ELR (cell line): Measurements from ENCODE around the gene C16orf74.

ENCODE experiments used
- DNase-seq: peaks from one replicate; pipeline ENCODE4 v3.0.0-alpha.2; 2015; ENCODE audit warnings: low read depth

C16orf74 gene

DNA sequence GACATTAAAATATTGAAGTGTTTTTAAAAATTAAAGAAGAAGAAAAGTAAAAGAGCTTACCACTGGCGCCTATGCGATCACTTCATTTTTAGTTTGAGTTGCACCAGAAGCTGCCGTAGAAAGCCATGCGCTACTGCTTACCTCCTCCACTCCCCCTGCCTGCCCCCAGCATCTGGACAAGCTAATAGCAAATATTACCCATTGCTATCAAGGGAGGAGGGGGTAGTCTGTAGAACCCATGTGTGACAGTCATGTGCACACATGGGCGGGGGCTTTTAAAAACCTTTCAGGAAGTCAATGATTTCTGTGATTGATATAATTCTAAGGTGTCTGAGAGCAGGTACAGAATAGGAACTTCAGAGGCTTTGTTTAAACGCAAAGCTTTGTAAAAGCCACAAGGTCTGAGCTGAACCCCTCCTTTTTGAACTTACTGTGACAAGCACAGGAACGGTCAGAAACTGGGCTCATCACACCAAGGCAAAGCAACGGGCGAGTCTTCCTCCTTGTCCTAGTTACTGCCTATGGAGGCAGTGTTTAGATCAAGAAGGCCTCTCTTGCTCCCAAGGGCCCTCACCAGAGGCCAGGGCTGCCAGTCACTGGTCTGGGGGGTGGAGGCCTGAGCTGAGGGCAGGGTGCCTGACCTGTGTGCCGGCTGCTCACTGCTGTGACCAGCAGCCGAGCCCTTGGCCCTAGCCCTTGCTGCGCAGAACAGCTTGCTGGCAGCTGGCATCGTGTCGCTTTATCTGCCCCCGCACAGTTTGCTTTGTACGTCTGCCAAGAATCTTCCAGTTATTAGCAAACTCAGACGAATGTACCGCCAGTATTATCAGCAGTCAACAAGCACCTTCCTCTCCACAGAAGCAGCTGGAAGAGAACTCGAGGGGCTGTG, 77.1 kb downstream of the C16orf74 start:
- no peak for DNase-seq

DNA sequence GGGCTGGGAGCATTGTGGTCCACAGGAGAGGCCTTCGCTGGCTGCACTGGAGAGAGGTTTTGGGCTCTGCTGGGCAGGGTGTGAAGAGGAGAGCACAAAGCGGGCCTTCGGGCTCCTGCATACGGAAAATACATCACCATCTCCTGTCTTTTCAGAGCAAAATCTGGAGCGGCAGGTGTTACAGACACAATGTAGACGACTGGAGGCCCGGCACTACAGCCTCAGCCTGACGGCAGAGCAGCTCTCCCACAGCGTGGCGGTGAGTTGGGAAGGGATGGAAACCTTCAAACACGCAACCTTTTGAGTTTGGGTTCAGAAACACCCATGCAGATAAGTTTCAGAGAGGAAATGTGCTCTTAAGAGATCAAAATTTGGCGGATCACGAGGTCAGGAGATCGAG, 80.1 kb downstream of the C16orf74 start:
- no peak for DNase-seq

DNA sequence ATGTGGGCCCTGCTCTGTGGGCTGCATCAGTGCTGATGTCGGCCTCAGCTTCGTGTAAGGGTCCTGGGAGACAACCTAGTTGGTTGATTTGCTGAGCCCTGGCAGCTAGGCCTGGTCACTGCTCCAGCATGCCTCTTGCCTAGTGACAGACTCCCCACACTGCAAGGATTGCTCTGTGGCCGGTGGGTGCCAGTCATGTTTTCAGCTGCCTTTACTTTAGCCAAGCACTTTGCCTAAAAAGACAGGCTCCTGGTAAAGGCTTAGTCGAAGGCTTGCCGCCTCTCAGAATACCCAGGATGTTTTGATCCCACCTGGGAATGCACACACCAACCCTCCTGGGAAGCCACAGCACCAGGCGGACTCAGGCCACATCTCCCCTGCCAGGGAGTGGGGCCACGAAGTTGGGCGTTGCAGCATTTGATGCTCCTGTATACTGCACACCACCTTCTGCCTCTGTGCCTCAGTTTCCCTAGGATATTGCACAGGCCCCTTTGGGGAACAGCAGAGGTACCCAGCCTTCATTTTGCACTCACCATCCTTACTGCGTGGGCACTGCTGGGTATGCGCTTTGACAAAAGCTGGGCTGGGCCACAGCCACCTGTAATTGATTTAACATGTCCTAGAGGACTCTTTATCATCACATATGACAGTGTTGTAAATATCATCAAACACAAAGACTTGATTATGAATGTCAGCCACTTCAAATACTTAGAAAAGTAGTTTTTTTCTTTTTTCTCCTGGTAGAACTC, 82.0 kb downstream of the C16orf74 start:
- no peak for DNase-seq

DNA sequence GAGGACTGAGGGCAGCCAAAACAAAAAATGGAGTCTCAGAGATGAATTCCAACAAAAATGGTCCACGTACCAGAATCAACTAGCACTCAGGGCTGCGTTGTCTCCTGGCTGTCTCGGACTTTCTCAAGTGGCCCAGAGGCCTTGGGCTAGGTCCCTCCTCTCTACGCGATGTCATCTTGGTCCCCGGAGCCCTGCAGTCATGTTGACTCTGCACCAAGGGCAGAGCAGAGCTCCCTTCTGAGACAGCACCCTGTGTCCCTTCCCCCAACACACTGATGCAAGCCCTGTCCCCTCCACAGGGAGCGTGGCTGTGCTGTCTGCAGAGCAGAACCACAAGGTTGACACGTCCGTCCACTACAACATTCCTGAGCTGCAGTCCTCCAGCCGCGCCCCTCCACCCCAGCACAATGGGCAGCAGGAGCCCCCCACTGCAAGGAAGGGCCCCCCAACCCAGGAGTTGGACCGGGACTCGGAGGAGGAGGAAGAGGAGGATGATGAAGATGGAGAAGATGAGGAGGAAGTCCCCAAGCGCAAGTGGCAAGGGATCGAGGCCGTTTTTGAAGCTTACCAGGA, 83.0 kb downstream of the C16orf74 start:
- DNase-seq = no peak

DNA sequence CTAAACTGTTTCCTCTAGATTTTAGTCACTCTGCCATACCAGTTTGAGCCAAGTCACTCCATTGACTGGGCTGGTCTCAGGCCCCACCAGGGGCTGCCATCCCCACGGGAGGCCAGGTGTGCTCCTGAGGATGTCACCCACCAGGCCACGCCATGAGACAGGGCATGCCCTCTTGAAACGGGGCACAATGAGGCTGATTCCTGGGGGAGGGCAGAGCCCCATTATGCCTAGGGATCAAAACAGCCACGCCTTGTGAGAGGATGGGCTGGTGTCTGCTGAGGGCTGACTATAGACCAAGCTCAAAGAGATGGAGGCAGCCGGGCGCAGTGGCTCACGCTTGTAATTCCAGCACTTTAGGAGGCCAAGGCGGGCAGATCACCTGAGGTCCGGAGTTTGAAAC, 83.6 kb downstream of the C16orf74 start:
- DNase-seq = no peak

DNA sequence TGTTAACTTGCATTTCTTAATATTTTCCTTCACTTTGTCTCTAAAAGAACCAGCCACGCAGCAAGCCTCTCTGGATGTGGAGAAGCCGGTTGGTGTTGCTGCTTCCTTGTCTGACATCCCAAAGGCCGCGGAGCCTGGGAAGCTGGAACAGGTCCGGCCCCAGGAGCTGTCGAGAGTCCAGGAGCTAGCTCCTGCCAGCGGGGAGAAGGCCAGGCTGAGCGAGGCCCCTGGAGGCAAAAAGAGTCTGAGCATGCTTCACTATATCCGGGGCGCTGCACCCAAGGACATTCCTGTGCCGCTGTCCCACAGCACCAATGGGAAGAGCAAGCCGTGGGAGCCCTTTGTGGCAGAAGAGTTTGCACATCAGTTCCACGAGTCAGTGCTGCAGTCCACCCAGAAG, 85.0 kb downstream of the C16orf74 start:
- DNase-seq = no peak

DNA sequence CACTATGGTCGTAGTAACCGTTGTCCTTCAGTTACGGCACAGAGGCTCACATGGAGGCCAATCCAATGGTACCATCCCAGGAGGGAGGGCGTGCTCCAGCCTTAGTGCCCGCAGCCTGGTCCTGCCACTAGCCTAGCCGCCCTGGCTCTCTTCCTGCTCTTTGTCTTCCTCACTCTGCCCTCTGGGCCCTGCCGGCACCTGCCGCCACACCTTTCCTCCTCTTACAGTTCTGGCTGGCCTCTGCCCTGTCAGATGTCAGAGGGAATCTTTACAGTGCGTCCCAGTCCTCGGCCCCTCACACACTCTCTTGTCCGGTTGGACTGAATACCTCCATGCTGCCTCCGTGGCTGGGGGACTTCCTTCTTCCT, 85.5 kb downstream of the C16orf74 start:
- no peak for DNase-seq

DNA sequence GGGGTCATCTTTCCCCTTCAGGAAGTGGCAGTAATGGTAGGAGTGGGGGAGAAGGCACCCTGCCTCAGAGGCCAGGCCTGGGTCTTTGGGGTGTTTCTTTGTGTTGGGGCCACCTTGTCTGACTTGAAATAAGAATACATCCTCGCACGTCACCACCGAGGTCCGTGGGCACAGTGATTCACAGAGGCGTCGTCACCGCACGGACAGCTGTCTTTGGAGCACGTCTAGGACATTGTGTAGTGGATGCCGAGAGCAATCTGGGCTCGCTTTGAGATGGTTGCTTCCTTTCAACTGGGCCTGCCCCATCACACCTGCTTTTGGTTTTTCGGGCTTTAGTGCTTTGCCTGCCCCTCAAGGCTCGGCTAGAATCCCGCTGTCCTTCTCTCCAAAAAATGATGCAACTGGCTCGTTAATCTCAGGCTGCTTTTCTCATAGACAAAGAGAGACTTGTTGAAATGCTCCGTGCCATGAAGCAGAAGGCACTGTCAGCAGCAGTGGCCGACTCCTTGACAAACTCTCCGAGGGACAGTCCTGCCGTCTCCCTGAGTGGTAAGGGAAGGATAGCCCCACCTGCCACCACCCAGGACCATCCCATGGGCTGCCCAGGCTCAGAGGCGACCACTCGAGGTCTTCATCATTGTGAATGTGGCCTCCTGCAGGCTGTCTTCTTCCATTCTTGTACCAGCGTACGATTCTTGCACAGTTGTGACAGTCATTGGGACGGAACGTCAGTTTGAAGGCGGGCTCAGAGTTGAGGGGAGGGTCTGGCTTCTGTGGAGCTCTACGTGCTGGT, 86.1 kb downstream of the C16orf74 start:
- no peak for DNase-seq

DNA sequence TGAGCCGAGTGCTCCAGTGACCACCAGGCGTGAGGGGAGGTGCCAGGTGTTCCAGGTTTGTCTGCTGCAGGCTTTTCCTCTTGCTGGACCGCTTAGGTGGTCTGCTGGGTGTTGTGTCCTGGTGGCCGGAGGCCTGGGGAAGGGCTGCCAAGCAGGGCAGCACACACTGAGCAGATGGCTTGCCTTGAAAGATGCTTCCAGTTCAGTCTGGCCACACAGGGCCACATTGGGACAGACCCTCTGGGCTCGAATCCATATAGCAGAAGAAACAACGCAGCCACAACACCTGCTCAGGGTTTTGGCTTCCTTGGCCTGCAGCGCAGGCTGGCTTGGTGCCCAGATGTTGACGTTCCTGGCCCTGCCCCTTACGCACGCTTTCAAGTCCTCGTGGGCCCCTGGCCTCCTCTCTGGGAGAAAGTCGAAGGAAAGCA, 87.0 kb downstream of the C16orf74 start:
- DNase-seq = no peak

DNA sequence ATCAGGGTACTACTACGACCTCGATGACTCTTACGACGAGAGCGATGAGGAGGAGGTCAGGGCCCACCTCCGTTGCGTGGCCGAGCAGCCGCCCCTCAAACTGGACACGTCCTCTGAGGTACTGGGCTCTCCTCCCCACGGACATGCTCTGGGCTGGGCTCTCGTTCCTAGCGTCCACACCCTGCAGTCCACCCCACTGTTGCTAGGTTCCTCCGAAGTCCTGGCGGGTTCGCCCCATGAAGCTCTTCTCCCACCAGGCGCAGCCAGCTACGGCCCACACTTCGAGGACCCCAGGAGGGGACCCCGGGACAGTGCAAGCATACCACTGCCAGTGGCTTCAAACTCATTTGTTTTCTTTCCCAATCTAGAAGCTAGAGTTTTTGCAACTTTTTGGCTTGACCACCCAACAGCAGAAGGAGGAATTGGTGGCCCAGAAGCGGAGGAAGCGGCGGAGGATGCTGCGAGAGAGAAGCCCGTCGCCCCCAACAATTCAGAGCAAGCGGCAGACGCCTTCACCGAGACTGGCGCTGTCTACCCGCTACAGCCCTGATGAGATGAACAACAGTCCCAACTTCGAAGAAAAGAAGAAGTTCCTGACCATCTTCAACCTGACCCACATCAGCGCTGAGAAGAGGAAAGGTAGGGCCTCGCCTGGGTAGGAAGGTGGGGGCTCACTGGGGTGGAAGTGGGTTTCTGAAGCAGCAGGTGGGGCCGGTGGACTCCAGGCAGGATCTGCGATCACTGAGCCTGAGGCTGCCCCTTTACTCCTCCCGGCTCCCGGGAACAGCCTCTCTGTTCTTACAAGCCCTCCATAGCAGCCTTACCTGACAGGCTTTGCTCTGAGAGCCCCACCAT, 87.7 kb downstream of the C16orf74 start:
- no peak for DNase-seq

DNA sequence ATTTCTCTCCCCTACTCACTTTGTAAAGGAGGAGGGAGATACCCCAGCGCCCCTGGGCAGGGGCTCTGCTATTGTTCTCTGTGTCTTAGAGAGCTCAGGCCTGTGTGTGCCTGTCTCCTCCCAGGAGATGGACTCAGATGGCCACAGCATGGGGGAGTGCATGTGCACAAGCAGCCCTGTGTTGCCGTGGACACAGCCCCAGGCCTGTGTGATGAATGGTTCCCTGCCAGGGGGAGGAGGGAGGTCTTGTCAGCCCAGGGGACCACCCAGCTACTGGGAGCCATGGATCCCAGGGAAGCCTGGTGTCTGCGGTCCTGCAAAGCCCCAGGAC, 88.4 kb downstream of the C16orf74 start:
- no peak for DNase-seq

DNA sequence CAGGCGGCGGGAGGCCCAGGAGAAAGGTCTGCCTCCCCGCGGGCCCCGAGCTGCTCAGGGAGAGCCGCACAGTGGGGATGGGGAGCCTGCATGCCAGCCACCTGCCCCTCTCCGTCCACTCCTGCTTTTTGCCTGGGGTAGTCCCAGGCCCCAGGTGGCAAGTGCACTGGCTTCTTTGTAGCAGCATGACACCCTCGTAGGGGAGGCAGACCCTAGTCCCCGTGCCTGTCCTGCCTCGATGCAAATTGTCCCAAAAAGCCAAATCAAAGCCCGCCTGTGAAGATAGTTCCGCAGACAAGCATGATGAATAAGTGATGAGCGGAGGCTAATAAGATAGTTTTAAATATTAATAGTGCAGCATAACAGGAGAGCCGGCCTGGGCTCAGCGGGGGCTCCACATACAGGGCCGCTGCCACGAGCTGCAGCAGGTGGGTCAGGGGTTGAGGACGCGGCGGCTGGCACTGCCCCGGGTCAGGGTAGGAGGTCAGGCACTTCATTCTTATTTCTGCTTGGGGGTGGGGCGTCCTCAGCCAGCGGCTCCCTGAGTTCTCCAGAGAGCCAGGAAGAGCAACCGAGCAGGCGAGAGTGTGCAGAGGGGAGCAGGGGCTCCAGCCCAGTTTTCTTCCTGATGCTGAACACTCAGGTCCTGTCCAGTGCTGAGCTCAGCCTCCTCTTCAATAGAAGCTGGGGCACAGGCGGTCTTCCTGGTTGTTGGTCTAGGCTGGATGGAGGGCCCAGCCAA, 89.0 kb downstream of the C16orf74 start:
- DNase-seq = no peak

DNA sequence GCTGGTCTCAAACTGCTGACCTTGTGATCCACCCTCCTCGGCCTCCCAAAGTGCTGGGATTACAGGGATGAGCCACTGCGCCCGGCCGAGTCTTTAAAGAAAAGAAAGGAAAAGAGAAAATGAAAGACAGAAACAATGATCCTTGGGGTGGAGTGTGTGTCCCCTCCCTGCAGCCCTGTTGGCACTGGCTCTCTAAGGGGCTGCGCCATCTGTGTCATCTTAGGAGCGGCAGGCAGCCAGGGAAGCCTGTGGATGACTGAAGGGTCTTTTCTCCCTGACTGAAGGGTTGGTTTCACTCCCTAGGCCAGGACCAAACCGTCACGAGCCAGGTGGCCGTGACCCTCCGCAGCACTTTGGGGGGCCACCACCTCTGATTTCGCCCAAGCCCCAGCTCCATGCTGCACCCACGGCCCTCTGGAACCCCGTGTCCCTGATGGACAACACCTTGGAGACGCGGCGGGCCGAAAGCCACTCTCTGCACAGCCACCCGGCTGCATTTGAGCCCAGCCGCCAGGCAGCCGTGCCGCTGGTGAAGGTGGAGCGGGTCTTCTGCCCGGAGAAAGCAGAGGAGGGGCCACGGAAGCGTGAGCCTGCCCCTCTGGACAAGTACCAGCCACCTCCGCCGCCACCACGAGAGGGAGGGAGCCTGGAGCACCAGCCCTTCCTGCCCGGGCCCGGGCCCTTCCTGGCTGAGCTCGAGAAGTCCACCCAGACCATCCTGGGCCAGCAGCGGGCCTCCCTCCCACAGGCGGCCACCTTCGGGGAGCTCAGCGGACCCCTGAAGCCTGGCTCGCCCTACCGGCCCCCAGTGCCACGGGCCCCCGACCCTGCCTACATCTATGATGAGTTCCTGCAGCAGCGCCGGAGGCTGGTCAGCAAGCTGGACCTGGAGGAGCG, 89.8 kb downstream of the C16orf74 start:
- no peak for DNase-seq

DNA sequence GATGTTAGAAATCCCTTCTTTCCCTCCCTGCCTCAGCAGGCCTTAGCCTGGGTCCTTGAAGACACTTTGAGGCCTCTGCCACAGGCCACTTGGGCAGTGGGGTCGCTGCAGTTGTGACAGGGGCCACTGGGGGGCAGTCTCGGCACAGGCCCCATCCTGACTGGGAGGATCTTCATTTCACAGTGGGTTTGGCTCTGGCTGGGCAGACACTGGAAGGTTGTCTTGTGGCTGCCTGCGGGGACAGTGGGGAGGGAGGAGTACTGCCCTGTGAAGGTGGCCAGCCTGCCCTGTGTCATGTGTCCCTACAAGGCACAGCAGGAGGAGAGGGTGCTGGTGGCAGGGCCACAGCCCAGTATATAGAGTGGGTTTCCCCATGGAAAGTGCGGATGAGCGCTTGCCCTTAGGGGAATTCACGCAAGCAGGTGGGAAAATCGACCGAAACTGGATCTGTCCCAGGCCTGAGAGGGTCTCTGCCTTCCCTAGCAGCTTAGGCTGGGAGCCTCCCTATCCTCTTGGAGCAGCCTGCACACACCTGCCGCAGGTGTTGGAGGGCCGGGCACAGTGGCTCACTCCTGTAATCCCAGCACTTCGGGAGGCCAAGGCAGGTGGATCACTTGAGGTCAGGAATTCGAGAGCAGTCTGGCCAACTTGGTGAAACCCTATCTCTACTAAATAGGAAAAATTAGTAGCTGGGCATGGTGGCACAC, 90.9 kb downstream of the C16orf74 start:
- peak; percentile 69 for DNase-seq

DNA sequence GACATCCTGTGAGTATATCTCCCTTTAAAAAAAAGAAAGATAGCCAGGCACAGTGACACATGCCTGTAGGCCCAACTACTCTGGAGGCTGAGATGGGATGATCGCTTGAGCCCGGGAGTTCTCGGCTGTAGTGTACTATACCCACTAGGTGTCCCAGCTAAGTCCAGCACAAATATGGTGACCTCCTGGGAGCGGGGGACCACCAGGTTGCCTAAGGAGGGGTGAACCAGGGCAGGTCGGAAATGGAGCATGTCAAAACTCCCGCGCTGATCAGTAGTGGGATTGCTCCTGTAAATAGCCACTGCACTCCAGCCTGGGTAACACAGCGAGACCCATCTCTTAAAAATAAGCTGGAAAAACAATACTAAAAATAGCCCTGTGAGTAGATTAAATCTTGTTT, 91.6 kb downstream of the C16orf74 start:
- DNase-seq = no peak

DNA sequence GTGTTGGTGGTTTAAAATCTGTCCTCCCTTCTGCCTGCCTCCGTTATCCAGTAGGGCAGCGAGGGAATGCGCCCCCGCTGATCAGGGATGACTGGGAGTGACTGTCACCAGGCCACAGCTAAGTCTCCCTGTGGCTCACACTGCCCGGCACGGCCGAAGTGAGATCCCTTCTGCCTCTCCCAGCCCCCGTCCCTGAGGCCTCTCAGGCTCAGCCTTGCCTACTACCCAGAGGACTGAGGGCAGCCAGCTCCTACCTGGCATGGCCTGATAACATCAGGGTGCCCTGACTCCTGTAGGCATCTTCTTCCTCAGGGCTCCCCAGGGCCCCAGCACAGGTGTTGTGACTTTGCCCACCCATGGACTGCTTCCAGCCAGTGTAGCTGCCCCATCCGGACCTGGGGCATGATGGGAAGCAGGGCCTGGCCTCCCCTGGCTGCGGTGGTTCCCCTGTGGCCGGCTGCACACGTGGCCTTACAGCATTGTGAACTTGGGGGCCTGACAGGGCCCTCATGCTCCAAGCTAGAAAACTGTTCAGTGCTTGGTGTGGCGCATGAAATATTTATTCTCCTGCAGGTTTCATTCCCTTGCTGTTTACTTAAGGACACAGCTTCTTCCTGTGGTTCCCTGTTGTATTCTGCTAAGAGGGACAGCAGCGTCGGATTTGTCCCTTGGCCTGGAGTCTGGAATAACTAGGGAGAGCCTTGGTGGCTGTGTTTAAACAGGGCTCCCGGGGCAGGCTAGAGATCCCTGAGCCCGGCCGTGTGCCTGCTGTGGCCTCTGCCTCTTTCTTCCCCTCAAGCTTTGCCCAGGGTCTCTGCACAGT, 92.2 kb downstream of the C16orf74 start:
- DNase-seq = no peak

DNA sequence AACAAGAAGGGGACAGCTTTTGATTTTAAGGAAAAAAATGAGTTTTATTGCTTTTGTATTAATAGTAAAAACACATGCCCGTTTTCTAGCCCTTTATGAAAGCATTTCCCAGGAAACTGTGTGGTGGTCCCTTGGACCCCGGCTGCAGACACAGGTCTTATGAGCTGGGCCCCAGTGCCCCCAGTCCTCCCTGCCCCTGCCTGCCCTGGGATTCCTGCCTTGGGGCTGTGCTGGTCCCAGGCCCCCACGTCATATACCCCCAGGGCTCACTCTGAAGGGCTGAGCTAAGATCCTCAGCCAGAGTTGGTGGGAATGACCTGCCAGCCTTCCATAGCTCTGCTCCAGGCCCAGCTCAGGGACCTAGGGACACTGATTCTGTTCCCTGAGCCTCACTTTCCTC, 92.9 kb downstream of the C16orf74 start:
- no peak for DNase-seq
